Measurements from ENCODE around the gene S1PR1. TPM values are rescaled to one million over a fixed set of nuclear protein-coding genes. Genes with fewer than 3 reads are reported as not detected.
"Not testable (repeated sequence)": the region's sequence is repeated elsewhere in the genome, so short reads cannot be mapped to it uniquely, and the experiment has no call there.

The S1PR1 gene
- total RNA-seq (58.6 and 62.2 TPM in 2 replicates), polyA plus RNA-seq (58.1 and 59.1 TPM in 2 replicates)

DNA sequence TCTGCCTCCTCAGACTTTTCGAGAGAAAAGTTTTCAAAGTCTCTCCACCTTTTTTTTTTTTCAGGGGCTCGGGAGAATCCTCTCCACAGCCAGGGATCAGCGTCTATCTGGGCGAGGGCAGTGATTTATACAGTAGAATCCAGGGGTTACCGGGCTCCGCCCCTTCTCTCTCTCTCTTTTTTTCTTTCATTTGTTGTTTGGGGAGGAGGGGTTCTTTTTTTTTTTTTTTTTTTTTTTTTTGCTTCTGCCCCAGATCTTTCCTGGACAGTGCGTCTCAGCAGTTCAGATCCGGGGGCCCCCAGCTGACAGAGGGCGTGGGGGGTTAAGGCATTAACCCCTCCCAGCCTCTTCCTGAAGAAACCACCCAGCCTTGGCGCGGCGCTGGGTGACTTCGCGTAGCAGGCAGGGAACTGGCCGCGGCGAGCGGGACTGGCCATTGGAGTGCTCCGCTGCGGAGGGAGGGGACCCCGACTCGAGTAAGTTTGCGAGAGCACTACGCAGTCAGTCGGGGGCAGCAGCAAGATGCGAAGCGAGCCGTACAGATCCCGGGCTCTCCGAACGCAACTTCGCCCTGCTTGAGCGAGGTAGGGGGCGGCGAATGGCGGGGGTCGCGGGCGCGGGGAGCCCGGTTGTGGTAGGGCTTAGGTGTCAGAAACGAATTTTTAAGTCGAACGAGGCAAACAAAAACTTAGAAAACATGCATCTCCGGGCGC lies at the start of gene S1PR1:
Gene S1PR1, plus strand, starts transcription at position 504 of the 713 bp plus-strand sequence. CDS start 1,966 bp downstream, outside the sequence.
- Histone ChIP-seq H3K4me3 (peak within 1 kb of the TSS; percentile 93), H3K9me3 (ENCODE audit: low read depth) (no peaks in the 10 kb centered on the region), H3K27me3 (no peaks in the 10 kb centered on the region), H3K36me3 (peaks cover 22% of the 10 kb centered on the region), H3K27ac (peak within 1 kb of the TSS; percentile 95), H3K4me1 (ENCODE audit: low read depth) (peaks cover 7% of the 10 kb centered on the region)
- TF ChIP-seq, protein P1, sequence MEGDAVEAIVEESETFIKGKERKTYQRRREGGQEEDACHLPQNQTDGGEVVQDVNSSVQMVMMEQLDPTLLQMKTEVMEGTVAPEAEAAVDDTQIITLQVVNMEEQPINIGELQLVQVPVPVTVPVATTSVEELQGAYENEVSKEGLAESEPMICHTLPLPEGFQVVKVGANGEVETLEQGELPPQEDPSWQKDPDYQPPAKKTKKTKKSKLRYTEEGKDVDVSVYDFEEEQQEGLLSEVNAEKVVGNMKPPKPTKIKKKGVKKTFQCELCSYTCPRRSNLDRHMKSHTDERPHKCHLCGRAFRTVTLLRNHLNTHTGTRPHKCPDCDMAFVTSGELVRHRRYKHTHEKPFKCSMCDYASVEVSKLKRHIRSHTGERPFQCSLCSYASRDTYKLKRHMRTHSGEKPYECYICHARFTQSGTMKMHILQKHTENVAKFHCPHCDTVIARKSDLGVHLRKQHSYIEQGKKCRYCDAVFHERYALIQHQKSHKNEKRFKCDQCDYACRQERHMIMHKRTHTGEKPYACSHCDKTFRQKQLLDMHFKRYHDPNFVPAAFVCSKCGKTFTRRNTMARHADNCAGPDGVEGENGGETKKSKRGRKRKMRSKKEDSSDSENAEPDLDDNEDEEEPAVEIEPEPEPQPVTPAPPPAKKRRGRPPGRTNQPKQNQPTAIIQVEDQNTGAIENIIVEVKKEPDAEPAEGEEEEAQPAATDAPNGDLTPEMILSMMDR (IDR thresholded peaks at IDR 0.05; ENCODE audit: low read depth, low read length) = no peak
- DNase-seq (ENCODE audit: low read depth in 1 of 2, low spot score in 1 of 2) = peak; percentile 85 to 96

DNA sequence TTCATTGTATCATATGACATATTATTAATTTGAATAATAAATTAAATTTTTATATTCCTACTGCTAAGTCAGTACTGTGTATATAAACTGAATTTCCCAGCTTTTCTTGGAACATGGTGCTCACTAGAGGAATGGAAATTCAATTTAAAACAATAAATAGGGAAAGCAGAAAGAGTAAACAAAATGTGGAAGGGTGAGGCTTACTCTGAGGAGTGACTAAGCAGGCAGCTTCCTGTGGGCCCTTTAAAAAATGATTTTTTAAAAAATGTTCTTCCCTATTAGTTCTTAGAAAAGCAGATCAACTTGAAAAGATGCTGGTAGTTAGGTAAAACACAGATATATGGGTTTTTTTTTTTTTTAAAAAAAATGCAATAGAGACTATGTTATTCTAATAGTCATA lies 49.5 kb upstream of the S1PR1 start:
- no peaks in the 10 kb centered on the region for H3K9me3 ChIP-seq (ENCODE audit: low read depth)
- DNase-seq (ENCODE audit: low read depth in 1 of 2, low spot score in 1 of 2) = no peak
- H3K36me3 ChIP-seq = no peaks in the 10 kb centered on the region
- no peak overlapping the region for H3K4me3 ChIP-seq
- H3K27me3 ChIP-seq = no peaks in the 10 kb centered on the region
- no peaks in the 10 kb centered on the region for H3K4me1 ChIP-seq (ENCODE audit: low read depth)
- H3K27ac ChIP-seq = no peak overlapping the region
- TF ChIP-seq, protein P1 (IDR thresholded peaks at IDR 0.05; ENCODE audit: low read depth, low read length) = no peak

DNA sequence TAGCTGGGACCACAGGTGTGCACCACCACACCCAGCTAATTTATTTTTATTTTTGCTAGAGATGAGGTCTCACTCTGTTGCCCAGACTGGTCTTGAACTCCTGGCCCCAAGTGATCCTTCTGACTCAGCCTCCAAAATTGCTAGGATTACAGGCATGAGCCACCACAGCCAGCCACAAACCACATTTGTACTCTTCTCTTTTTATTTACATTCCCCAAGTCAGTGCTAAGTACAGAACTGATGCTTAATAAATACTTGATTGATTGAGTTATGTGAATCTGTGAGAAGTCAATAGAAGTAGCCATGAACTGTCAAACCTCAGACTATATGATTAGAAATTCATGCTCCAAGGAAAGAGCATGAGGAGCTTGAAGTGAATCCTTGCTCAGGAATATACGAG lies 48.5 kb upstream of the S1PR1 start:
- Histone ChIP-seq H3K27me3 (no peaks in the 10 kb centered on the region), H3K36me3 (no peaks in the 10 kb centered on the region), H3K4me3 (no peak overlapping the region), H3K4me1 (ENCODE audit: low read depth) (no peaks in the 10 kb centered on the region), H3K9me3 (ENCODE audit: low read depth) (no peaks in the 10 kb centered on the region), H3K27ac (no peak overlapping the region)
- no peak for DNase-seq (ENCODE audit: low read depth in 1 of 2, low spot score in 1 of 2)
- TF ChIP-seq, protein P1 (IDR thresholded peaks at IDR 0.05; ENCODE audit: low read depth, low read length) = no peak

DNA sequence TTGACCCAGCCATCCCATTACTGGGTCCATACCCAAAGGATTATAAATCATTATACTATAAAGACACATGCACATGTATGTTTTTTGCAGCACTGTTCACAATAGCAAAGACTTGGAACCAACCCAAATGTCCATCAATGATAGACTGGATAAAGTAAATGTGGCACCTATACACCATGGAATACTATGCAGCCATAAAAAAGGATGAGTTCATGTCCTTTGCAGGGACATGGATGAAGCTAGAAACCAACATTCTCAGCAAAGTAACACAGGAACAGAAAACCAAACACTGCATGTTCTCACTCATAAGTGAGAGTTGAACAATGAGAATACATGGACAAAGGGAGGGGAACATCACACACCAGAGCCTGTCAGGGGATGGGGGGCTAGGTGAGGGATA lies 47.9 kb upstream of the S1PR1 start:
- not testable (repeated sequence) for H3K9me3 ChIP-seq (ENCODE audit: low read depth); H3K36me3 ChIP-seq; H3K27ac ChIP-seq; H3K27me3 ChIP-seq; H3K4me1 ChIP-seq (ENCODE audit: low read depth); DNase-seq (ENCODE audit: low read depth in 1 of 2, low spot score in 1 of 2); H3K4me3 ChIP-seq

DNA sequence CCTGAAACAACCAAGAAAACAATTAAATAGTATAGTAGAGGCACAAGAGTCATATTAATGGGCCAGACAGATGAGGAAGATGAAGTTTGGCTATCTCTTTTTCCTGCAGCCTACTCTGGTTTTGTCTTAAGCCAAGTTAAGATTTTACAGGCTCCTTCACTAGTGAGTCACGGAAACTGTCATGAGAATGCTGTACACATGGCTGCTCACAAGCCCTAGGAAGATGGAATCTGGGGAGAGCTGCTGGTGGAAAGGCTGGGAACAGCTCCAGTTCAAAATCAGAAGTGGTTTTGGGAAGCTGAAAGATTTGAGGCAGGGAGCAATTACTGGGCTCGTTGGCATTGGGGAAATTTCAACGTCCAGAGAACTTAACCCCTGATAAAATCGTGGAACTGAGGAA lies 46.4 kb upstream of the S1PR1 start:
- Histone ChIP-seq H3K9me3 (ENCODE audit: low read depth) (no peaks in the 10 kb centered on the region), H3K4me3 (no peak overlapping the region), H3K27me3 (no peaks in the 10 kb centered on the region), H3K36me3 (no peaks in the 10 kb centered on the region), H3K4me1 (ENCODE audit: low read depth) (no peaks in the 10 kb centered on the region), H3K27ac (peak overlapping the region; percentile 7)
- TF ChIP-seq, protein P1 (IDR thresholded peaks at IDR 0.05; ENCODE audit: low read depth, low read length) = no peak
- DNase-seq (ENCODE audit: low read depth in 1 of 2, low spot score in 1 of 2) = peak in 1 of 2 donors; percentile 75

DNA sequence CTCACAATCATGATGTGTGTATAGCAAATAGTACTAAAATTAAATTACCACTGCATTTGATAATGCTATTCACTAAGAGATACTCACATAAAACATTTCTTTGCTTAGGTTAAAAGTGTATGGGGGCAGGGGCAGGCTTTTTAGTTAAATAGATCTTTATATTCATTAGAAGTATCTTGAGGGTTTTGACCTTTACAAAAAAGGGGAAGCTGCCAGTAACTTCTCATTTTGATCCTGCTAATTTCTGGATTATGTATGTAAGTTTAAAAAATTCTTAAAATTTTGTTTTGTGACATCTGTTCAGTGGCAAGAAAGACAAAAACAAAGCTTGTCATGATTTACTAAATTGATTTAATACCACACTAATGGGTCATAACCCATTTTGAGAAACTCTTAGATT lies 45.8 kb upstream of the S1PR1 start:
- H3K36me3 ChIP-seq = no peaks in the 10 kb centered on the region

More for the DNA sequence above, 45.8 kb upstream of the S1PR1 start:
- Histone ChIP-seq H3K4me3 (no peak overlapping the region), H3K4me1 (ENCODE audit: low read depth) (no peaks in the 10 kb centered on the region), H3K9me3 (ENCODE audit: low read depth) (no peaks in the 10 kb centered on the region), H3K27me3 (no peaks in the 10 kb centered on the region), H3K27ac (no peak overlapping the region)
- DNase-seq (ENCODE audit: low read depth in 1 of 2, low spot score in 1 of 2) = no peak
- TF ChIP-seq, protein P1 (IDR thresholded peaks at IDR 0.05; ENCODE audit: low read depth, low read length) = no peak

All from cardiac muscle cell (in vitro differentiated cells and primary cell).